HUES48 (cell line): Measurements from ENCODE around the gene NPC2.
"Not testable (repeated sequence)": the region's sequence is repeated elsewhere in the genome, so short reads cannot be mapped to it uniquely, and the experiment has no call there.

Experiments
- H3K27ac ChIP-seq: one replicate; pipeline ENCODE4 v1.7.0; 2013; ENCODE audit warnings: low read depth, low read length, inconsistent platforms
- H3K27me3 ChIP-seq: 2 replicates; pipeline ENCODE4 v1.6.1; 2013; ENCODE audit warnings: mild to moderate bottlenecking, low read length; ENCODE audit not compliant: control insufficient read depth, insufficient read depth
- H3K36me3 ChIP-seq: 2 replicates; pipeline ENCODE4 v1.6.1; 2013; ENCODE audit warnings: low read length; ENCODE audit not compliant: control insufficient read depth, insufficient read depth
- H3K4me1 ChIP-seq: 2 replicates; pipeline ENCODE4 v1.6.1; 2013; ENCODE audit warnings: mild to moderate bottlenecking, low read length; ENCODE audit not compliant: control insufficient read depth, insufficient read depth
- H3K4me3 ChIP-seq: 2 replicates; pipeline ENCODE4 v1.5.1; 2013; ENCODE audit warnings: mild to moderate bottlenecking, low read depth, low read length
- H3K9ac ChIP-seq: 2 replicates; pipeline ENCODE4 v1.6.1; 2013; ENCODE audit warnings: mild to moderate bottlenecking, low read depth, low read length, moderate library complexity
- H3K9me3 ChIP-seq: 2 replicates; pipeline ENCODE4 v1.6.1; 2013; ENCODE audit warnings: low read length; ENCODE audit not compliant: control insufficient read depth, insufficient read depth

The NPC2 gene

DNA sequence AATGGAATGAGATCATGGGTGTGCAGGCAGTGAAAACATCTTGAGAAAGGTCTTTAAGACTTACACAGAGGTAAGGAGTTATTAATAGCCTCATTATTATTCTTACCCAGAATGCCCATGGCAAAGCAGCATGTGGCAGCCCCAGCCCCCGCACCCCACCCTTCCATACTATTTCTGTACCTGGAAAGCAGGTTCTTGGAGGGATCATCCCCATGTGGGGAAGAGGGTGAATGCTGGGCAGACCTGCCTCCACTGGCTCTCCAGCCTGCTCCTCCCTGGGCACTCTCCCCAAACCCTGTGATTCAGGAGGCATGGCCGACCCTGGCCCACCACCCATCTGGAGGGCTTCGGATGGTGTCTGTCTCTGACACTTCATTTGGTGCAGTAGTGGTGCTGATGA is 28.3 kb downstream of the NPC2 start:
- H3K27ac ChIP-seq = no peak overlapping the region
- H3K27me3 ChIP-seq = no peaks in the 10 kb centered on the region
- no peak overlapping the region for H3K9ac ChIP-seq
- no peaks in the 10 kb centered on the region for H3K36me3 ChIP-seq
- no peaks in the 10 kb centered on the region for H3K9me3 ChIP-seq
- H3K4me3 ChIP-seq = no peak overlapping the region
- peaks cover 2% of the 10 kb centered on the region; the same call in 1 of the 2 replicates for H3K4me1 ChIP-seq

DNA sequence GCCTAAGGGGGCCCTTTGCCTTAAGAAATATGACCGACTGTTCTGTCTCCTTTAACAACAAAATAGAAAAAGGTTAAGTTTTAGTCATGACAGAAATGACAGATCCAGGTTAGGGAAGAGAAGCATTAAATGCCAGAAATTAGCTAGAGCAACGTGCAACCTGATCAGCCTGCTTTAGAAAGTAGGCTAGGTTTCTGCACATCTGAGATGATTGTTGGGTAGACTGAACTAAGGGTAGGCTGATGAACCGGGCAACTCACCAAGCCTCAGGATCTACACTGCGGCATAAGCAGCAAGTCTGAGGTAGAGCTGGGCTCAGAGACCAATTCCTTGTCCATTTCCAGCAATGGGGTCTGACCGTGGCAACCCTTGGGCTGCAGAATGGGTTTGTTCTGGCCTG is 29.4 kb downstream of the NPC2 start:
- Histone ChIP-seq H3K9me3 (no peaks in the 10 kb centered on the region), H3K9ac (no peak overlapping the region), H3K27me3 (no peaks in the 10 kb centered on the region), H3K4me1 (peaks cover 3% of the 10 kb centered on the region; the same call in 1 of the 2 replicates), H3K27ac (no peak overlapping the region), H3K36me3 (no peaks in the 10 kb centered on the region), H3K4me3 (no peak overlapping the region)

DNA sequence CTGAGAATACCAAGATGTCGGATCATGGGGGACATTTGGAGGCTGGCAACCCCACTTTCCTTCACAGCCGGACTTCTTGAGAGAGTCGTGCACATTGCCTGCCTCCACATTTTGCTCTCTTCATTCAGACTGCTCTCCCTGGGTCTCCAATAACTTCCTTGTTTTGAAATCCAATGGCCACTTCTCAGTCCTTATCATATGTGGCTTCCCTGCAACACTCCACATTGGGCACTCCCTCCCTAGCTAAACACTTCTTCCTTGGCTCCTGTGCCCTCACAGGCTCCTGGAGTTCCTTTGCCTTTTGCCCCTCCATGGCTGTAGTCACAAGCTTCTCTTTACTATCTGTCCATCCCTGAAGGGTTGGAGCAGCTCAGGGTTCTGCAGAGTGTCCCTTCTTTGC is 30.1 kb downstream of the NPC2 start:
- Histone ChIP-seq H3K27ac (no peak overlapping the region), H3K4me3 (no peak overlapping the region), H3K9ac (no peak overlapping the region), H3K9me3 (no peaks in the 10 kb centered on the region), H3K4me1 (peaks cover 3% of the 10 kb centered on the region; the same call in 1 of the 2 replicates), H3K27me3 (no peaks in the 10 kb centered on the region), H3K36me3 (no peaks in the 10 kb centered on the region)

DNA sequence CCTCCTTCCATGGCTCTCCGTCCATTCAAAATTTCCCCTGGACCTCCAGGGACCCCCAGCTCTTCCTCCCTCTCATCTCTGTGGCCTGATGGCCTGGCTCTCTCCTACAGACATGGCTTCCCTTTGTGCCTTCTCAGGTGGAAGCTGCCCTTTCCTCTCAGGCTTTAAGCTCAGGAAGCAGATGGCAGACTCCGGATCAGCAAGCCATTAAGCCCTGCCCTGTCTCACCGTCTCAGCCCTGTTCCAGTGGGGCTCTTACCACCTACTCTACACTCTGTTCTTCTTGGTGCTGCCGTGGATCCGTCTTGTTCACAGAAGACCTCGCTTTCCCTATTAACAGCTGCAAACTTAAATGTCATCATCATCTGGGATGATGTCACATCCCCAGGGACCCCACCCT is 33.1 kb downstream of the NPC2 start:
- H3K9me3 ChIP-seq = peaks cover 1% of the 10 kb centered on the region; the same call in 1 of the 2 replicates
- H3K36me3 ChIP-seq = no peaks in the 10 kb centered on the region
- no peak overlapping the region for H3K9ac ChIP-seq
- H3K4me3 ChIP-seq = no peak overlapping the region
- H3K4me1 ChIP-seq = peaks cover 3% of the 10 kb centered on the region; the same call in 1 of the 2 replicates
- H3K27me3 ChIP-seq = no peaks in the 10 kb centered on the region
- H3K27ac ChIP-seq = no peak overlapping the region

DNA sequence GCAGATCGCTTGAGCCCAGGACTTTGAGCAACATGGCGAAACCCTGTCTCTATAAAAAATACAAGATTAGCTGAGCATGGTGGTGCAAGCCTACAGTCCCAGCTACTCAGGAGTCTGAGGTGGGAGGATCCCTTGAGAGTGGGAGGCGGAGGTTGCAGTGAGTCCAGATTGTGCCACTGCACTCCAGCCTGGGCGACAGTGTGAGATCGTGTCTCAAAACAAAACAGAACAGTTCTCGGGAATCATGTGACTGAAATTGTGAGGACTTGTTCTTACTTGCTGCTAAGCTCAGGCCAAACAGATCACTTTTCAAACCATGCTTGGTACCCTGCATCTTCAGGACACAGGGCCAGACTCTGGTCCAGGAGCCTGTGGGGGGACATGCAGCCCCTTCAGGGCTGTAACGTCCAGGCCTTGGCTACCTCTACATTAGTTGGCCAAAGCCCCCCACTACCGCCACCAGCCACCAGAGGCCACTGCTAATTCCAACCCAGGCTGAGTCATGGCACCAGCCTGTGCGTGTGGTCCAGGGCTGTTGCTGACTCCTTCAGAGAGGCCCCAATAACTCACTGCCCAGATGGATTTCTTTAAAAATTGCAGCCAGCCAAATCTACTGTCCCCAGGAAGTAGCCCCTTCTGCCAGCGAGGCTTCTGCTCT is 33.7 kb downstream of the NPC2 start:
- Histone ChIP-seq H3K36me3 (no peaks in the 10 kb centered on the region), H3K9me3 (peaks cover 6% of the 10 kb centered on the region; the same call in 1 of the 2 replicates), H3K4me3 (no peak overlapping the region), H3K4me1 (peaks cover 3% of the 10 kb centered on the region; the same call in 1 of the 2 replicates), H3K9ac (no peak overlapping the region), H3K27ac (no peak overlapping the region), H3K27me3 (no peaks in the 10 kb centered on the region)

DNA sequence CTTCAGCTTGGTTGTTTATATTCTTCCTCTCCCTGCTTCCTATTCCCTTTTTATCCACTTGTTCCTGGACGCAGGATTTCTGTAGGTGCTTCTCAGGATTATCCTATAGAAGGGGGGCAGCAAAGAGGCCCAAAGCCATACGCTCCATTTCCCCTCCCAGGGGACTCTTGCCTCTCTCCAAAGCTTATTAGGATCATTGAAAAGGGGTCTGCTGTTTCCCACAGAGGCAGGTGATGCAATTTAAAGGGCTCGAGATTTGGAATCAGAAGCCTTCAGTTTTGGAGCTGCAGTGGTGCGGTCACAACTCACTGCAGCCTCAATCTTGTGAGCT is 35.6 kb downstream of the NPC2 start:
- Histone ChIP-seq H3K36me3 (no peaks in the 10 kb centered on the region), H3K9ac (no peak overlapping the region), H3K9me3 (peaks cover 6% of the 10 kb centered on the region), H3K4me3 (no peak overlapping the region), H3K27ac (no peak overlapping the region), H3K4me1 (peaks cover 3% of the 10 kb centered on the region; the same call in 1 of the 2 replicates), H3K27me3 (no peaks in the 10 kb centered on the region)

DNA sequence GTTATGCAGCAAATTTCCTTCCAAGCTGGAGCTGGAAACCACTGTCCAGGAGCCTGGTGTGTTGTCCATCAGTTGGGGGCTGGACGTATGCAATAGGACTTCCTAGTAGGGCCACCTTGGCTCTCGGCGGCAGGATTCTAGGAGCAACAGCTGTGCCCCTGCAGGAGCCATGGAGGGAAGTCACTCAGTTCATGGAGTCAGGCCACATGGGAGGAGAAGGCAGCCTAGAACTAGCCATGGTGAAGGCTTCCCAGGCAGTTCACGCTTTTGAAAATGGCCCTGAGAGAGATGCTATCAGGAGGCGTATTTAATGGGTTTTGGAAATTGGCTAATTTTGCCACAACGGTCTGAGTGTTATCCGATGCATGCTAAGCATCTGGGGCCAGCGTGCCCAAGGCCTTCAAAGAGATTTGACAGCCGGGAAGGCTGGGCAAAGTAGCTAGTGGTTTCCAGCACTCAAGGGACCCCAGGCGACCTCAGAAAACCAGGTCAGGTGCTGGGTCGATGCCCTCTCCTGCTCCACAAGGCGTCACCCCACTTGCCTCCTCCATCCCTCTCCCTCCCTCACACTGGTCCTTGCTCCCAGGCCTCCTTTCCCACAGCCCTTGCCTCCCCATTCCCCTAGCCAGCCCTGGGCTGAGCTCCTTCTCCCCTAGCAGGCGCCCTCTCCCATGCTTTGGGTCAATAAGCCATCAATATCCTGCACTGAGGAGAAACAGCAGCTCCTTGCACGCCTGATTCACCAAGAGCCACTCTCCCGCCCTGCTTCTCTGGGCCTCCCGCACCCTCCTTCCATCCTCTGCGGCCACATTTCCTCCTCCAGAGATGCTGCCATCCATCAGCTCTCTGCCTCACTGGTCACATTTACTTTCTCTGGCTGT is 36.2 kb downstream of the NPC2 start:
- Histone ChIP-seq H3K9me3 (peaks cover 6% of the 10 kb centered on the region), H3K27ac (no peak overlapping the region), H3K4me3 (no peak overlapping the region), H3K9ac (no peak overlapping the region), H3K36me3 (no peaks in the 10 kb centered on the region), H3K27me3 (no peaks in the 10 kb centered on the region), H3K4me1 (peaks cover 3% of the 10 kb centered on the region; the same call in 1 of the 2 replicates)

DNA sequence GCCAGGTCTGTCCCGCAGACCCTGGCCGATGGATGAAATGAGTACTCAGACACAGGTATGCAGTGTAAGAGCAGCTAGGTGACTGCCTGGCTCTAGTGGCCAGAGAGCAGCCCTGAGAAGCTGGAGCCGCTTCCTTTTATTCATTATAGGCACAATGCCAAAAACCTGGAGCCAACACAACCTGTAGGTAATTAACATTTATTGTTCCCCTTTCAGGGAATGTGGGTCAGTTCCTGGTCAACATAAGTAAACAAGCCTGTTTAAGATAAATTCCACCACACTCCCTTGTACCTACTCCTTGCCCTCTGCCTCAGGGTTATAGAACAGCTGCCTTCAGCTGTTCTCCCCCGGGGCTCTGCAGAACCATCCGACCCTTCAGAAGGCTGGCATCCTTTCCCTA is 38.7 kb downstream of the NPC2 start:
- not testable (repeated sequence) for H3K36me3 ChIP-seq, H3K27ac ChIP-seq, H3K9me3 ChIP-seq, H3K4me3 ChIP-seq, H3K9ac ChIP-seq, H3K27me3 ChIP-seq, H3K4me1 ChIP-seq

DNA sequence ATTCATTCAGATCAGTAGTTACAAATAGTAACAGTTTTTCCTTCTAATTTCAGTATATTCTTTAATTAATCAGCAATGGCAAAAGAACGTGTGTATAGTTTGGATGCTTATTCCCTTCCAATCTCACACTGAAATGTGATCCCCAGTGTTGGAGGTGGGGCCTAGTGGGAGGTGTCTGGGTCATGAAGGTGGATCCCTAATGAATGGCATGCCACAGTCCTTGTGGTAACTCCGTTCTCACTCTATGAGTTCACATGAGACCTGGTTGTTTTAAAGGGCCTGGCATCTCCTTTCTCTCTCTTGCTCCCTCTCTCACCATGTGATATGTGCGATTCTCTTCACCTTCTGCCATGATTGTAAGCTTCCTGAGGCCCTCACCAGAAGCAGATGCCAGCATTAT is 48.2 kb downstream of the NPC2 start:
- no peaks in the 10 kb centered on the region for H3K27me3 ChIP-seq

DNA sequence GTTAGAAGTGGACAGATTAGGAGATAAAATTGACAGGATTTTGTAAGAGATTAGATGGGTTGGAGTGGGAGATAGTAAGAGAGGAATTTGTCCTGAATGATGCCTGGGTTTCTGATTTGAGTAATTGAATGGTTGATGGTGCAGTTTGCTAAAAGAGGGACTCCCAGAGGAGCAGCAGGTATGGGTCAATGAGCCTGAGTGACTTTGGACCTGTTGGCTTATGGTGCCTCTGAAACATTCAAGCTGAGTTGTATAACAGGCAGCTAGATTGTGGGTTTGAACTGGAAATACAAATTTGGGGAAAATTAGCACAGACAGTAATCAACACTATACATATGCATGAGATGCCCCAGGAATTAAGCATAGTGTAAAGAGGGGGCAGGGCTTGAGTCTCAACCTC is 50.3 kb downstream of the NPC2 start:
- Histone ChIP-seq H3K4me3 (no peak overlapping the region), H3K36me3 (no peaks in the 10 kb centered on the region), H3K9me3 (no peaks in the 10 kb centered on the region), H3K9ac (no peak overlapping the region), H3K27me3 (no peaks in the 10 kb centered on the region), H3K27ac (no peak overlapping the region), H3K4me1 (peaks cover 10% of the 10 kb centered on the region; the same call in 1 of the 2 replicates)

More for the DNA sequence above, 48.2 kb downstream of the NPC2 start:
- no peaks in the 10 kb centered on the region for H3K36me3 ChIP-seq
- H3K4me1 ChIP-seq = 0 out of 2 replicates have a peak, but pooled peaks cover 3% of the 10 kb centered on the region
- H3K27ac ChIP-seq = no peak overlapping the region
- H3K4me3 ChIP-seq = no peak overlapping the region
- no peaks in the 10 kb centered on the region for H3K9me3 ChIP-seq
- no peak overlapping the region for H3K9ac ChIP-seq

DNA sequence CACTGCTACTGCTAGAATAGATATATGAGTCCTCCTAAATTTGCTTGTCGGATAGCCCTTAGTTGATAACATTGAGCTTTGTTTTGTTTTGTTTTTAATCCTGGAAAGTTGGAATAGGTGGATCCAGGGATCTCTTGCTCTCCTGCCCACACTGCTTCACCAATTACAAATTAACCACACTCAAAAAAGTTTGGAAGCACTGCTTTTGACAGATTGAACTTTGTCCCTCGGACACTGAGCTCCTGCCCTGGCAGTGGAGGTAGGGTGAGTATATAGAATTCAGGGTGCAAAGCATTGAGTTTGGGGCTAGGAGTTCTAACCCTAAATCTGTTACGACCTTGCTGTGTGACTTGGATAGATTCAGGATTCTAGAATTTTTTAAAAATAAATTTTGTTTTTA is 52.0 kb downstream of the NPC2 start:
- Histone ChIP-seq H3K4me3 (no peak overlapping the region), H3K4me1 (peaks cover 18% of the 10 kb centered on the region), H3K27me3 (no peaks in the 10 kb centered on the region), H3K36me3 (no peaks in the 10 kb centered on the region), H3K9ac (no peak overlapping the region), H3K9me3 (no peaks in the 10 kb centered on the region), H3K27ac (no peak overlapping the region)
